CD4-positive, alpha-beta T cell treated with Interferon alpha-2 for 1 hour (primary cell): ENCODE data around the gene ARHGAP45.
A peak's percentile ranks its signal among the peaks of the same experiment; 100 is the strongest.
"Not testable (repeated sequence)": the region's sequence is repeated elsewhere in the genome, so short reads cannot be mapped to it uniquely, and the experiment has no call there.

Experiments
- DNase-seq, 2 donors: peaks; one replicate each; pipeline ENCODE4 v3.0.0-alpha.2; 2020 to 2022

Gene ARHGAP45

DNA sequence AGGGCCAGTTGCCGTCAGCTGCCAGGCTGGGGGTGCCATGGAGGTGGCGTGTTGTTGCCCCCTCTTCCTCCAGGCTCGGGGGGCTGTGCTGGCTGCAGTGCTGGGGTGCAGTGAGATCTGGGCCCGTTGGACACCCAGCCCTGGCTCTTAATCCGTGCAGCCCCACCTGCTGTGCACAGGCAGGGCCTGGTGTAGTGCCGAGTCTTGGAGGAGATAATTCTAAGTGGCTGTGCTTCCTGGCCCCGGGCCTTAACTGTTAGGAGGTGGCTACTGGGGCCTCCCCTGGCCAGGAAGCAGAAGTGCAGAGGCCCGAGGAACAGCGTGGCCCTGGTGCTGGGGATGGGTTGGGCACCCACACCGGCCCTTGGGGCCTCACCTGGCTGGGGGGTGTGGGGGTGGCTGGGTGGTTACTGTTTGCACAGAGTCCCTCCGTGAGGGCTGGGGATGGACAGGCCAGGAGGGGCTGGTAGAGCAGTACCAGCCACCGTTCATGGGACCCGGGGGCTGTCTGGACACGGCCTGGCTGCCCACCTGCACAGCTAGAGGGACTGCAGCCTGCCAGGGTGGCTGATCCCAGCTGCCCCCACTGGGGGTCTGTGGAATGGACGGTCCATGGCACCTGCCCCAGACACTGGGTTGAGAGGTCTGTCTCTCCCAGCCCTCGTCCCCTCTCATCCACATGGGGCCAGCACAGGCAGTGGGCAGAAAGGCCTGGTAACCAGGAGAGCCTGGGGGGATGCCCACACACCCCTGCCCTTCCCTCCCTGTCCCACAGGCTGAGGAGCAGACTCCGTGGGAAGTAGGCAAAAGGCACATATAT lies 40.1 kb downstream of the ARHGAP45 start:
- no peak for DNase-seq

DNA sequence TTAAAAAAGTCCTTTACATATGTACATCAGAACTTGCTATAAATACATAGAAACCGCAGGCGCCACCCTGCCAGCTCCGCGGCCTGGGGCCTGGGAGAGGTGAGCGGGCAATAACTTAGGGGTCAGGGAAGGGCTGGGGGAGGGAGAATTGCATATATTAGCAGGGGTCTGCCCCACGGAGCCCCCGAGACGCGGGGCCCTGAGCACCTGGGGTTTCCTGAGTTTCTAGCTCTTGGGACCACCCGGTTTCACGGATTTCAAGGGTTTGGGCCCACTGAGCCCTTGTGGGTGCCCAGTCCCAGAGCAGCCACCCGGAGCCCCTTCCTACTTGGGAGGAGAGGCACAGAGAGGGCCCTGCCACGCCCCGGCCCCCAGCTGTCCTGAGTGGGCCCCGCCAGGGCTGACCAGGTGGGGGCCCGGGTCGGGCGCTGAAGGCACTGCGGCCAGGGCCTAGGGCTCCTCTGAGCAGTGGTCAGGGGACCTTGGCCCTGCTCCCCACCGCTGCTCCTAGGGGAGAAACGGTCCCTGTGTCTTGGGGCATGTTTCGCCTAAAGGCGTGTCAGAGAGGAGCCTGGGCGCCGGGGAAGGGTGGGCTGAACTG lies 40.8 kb downstream of the ARHGAP45 start:
- DNase-seq = no peak

DNA sequence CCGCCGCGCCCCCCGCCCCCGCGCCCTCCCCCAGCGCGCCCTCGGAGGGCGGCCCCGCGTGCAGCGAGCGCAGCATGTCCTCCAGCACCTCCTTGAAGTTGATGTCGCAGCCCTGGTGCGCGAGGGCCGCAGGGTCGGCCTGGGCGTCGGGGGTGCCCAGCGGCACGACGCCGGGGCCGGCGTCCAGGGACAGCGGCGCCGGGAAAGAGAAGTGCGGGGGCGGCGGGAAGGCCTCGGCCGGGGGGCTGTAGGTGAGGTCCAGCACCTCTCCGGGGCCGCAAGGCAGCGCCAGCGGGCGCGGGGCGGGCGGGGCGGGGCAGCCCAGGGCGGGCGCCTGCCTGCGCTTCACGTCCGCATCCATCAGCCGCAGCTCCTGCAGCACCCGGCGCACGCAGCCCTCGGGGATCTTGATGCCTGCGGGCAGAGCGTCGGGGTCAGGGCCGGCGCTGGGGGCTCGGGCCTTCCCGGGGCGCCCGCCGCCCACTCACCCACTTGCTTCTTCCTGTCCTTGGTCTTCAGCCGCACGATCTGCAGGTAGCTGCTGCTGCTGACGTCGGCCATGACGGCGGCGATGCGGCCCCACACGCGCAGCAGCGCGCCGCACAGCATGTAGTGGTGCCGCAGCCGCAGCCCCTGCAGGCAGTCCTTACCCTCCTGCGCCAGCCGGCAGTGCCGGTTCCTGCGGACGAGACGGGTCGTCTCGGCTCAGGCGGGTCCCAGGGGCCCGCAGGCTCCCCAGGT lies 41.5 kb downstream of the ARHGAP45 start:
- no peak for DNase-seq

DNA sequence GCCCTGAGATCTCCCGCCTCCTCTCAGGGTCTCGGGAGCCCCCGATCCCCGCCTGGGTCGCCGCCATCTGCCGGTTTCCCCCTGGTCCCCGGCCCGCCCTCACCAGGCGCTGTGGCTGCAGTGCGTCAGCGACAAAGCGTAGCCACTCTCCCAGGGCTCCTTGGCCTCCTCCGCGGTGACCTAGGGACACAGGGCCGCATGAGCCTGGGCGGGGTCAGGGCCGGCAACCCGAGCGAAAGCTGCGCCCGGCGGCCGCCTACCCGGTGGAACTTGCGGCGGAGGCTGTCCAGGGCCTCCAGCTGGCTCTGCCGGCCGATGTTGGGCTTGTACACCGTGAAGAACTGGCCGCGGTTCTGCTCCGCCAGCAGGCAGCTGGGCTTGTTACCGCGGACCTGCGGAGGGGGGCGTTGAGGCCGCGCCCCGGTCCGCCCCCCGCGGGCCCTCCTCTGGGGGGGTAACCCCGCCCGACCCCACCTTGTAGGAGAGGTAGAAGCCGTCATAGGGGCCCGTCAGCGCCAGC lies 42.1 kb downstream of the ARHGAP45 start:
- DNase-seq = no peak

DNA sequence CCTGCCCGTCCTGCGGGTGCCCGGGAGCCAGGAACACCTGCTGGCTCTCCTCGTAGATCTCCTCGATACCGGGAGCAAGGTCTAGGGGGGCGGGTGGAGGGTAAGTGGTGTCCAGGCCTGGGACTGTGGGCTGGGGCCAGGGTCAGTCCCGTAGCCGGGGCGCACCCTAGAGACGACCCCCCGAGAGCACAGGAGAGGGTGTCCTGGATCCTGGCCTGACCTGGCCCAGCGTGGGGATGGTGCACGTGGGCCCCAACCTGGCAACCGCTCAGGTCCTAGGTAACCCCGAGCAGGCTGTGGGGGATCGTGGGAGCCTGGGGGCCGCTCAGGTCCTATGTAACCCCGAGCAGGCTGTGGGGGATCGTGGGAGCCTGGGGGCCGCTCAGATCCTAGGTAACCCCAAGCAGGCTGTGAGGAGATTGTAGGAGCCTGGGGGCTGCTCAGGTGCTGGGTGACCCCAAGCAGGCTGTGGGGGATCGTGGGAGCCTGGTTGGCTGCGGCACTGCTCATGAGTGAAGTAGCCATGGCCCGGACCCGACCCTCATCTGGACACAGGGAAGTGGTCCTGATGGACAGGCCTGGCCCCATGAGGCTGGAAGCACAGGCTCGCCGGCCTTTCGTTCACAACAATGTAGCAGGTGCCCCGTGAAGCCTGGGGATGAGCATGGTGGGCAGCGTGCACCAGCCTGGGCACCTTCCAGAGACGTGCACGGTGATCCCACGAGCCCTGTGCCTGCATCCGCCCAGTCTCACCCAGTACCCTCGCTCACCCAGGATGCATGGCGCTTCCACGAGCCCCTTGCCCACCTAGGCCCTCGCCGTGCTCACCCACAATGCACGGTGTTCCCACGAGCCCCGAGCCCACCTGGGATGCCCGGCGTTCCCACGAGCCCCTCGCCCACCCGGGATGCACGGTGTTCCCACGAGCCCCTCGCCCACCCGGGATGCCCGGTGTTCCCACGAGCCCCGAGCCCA lies 43.0 kb downstream of the ARHGAP45 start:
- no peak for DNase-seq

DNA sequence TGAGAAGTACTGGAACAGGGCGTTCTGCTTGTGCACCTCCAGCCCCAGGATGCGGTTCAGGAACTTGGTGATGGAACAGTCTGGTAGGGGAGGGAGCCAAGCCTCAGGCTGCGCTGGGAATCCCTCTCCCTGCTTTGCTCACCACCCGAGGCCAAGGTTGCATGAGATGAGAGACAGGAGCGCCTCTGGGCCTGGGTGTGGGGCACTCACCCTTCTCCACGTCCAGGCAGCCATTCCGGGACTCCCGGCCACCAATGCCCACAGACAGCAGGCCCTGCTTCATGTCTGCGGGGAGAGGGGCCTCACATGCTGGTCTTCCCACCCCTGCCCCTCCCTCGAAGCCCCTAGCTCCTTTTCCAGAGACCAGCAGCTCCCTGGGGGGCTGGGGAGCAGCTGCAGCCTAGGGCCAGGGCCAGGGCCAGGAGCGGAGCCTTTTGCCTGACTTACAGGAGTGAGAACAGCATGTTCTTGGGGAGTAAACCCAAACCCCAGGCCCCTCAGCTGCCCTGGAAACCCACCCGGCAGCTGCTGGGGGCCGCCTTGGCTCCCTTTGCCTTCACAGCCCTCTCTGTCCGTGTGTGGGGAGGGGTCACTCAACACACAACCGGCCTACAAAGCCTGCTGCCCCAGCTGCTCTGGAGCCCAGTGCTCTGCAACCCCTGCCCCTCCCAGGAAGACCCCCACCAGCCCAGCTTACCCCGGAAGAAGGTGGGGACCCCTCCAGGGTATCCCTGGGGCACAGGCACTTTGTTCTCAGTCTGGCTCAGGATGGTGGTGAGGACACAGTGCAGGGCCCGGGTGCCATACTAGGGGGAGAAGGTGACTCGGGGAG lies 44.1 kb downstream of the ARHGAP45 start:
- no peak for DNase-seq

DNA sequence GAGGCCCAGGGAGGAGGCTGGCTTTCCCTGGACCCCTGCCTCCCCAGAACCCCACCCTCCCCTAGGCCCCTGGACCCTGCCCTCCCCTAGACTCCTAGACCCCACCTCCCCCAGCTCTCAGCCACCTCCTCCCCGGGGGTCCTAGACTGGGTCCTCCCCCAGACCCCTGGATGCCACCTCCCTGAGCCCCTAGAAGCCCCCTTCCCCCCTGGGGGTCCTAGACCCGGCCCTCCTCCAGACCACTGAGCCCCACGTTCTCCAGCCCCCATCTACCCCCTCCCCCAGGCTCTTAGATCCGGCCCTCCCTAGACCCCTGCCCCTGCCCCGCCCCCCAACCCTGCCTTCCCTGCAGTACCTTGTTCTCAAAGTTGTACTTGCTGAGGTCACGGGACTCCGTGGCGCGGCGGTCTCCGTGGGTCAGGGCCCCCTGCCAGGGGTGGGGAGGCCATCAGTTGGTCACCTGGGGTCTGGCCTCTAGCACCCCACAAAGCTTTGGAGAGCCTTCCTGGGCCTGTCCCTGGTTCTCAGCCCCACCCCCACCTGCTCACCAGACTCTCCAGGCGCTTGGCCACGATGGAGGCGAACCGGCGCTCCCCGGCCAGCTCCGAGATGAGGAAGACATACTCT lies 44.8 kb downstream of the ARHGAP45 start:
- DNase-seq = no peak

DNA sequence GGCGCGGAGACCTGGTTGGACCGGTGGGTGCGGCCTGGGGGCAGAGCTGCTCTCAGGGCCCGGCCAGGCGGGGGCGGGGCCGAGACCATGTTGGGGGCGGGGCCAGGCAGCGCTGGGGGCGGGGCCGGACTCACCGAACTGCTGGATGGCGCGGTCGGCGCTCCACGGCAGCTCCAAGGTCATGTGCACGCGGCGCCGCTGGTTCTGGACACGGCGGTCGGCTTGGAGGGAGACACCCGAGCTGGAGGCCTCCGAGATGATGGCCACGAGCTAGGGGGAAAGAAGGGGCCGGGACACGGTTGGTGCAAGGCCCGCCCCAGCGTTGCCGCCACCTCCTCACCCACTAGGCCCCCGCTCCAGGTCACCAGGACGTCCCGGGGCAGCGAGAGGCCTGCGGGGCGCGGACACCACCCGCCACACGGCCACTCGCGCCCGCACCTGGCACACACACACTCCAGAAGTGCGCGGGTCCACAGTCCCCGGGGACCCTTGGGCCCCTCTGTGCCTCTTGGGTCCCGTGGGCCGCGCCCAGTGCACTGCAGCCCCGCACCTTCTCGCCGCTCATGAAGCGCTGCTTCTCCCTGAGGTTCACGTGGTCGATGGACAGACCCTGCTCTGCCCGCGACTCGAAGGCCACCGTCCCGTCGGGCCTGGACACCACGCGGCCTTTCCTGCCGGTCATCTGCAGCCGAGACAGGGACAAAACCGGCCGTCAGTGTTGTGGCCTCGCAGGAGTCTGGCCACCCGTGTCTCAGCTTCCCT lies 45.5 kb downstream of the ARHGAP45 start:
- DNase-seq = no peak

DNA sequence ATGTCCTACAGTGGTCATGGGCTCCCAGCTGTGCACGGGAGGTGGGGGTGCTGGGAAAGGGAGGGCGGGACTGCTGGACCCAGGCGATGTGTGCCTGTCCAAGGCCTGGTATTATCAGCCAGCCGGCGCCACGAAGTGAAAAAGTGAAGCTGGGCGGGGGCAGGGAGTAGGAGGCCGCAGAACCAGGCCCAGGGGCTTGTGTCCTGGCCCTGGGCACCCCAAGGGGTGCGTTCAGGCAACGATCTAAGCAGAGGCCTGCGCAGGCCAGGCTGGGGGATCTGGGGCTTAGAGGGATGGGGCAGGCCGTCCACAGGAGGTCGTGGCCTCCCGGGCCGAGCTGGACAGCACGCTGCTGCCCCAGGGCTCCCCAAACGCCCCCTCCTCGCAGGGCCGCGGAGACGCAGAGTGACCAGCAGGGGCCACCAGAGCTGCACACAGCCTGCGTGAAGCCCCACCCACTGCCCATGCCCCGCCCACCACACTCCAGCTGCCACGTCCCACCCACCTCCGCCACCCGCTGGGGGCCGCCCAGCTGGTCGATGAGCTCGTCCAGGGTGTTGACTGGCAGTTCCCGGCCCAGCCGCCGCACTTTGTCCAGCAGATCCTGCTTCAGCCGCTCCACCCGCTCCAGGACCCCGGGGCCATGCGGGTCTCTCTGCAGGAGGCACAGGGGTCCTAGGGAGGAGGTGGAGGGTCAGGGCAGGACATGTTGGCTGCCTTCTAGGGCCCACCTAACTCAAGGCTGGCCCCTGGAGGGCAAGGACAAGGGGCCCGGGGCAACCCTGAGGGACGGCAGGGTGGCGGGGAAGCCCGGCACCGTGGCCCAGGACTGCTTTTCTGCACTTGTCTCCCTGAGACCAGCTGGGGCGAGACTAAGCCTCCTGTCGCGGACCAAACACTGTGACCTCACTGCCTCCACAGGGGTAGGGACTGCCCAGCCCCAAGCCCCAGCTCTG lies 46.3 kb downstream of the ARHGAP45 start:
- DNase-seq = peak; percentile 89

DNA sequence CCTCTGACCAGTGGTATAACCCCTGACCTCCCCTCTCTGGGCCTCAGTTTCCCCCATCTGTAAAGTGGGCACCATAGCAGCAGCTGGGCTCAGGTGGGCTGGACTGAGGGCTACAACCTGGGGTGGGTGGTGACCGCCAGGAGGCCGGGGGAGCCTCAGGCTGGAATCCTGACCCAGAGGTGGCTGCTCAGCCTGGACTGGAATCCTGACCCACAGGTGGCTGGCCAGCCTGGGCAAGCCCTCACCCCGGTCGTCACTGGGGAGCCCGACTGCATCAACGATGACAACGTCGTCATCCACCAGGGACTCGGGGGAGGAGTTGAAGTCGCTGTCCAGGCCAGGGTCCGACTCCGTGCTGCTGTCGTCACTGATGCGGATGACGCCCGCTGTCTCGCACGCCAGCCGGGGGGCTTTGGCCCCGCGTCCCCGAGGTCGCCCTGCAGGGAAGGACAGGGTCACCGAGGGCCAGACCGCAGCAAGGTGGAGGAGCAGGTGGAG lies 47.1 kb downstream of the ARHGAP45 start:
- DNase-seq = no peak

DNA sequence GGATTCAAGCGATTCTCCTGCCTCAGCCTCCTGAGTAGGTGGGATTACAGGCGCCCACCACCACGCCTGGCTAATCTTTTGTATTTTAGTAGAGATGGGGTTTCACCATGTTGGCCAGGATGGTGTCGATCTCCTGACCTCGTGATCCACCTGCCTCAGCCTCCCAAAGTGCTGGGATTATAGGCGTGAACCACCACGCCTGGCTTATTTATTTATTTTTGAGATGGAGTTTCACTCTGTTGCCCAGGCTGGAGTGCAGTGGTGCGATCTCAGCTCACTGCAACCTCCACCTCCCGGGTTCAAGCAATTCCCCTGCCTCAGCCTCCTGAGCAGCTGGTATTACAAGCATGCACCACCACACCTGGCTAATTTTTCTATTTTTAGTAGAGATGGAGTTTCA lies 47.8 kb downstream of the ARHGAP45 start:
- not testable (repeated sequence) for DNase-seq

DNA sequence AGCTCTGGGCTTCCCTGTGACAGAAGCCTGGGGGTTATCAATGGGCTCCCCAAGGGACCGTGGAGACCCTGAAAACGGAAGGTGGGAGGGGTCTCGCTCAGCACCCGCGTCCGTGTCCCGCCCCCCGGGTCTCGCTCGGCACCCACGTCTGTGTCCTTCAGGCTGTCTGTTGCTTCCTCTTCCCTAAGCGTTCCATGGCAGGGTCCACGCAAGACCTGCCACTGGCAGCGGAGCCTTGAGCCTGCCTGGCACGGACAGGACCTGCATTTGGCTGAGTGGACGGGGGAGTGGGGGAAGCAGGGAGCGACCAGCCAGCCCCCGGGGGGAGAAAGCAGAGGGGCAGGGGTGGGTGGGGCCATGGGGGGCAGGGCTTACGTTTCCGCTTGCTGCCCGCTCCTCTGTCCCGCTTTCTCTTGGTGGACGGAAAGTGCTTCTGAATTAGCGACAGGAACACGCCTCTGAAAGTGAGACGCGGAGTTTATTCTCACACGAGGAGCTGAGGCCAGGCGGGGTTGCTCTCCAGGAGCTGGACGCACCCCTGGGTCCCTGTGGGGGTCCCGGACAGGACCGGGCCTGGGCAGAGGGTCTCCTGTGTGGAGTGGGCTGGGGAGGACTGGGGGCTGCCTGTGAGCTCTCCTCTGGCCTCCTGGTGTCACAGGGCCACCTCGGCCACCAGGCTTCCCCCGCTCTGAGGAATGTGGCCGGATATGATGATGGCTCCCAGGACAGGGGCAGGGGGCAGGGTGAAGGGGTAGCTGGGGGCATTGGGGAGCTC lies 48.9 kb downstream of the ARHGAP45 start:
- no peak for DNase-seq

DNA sequence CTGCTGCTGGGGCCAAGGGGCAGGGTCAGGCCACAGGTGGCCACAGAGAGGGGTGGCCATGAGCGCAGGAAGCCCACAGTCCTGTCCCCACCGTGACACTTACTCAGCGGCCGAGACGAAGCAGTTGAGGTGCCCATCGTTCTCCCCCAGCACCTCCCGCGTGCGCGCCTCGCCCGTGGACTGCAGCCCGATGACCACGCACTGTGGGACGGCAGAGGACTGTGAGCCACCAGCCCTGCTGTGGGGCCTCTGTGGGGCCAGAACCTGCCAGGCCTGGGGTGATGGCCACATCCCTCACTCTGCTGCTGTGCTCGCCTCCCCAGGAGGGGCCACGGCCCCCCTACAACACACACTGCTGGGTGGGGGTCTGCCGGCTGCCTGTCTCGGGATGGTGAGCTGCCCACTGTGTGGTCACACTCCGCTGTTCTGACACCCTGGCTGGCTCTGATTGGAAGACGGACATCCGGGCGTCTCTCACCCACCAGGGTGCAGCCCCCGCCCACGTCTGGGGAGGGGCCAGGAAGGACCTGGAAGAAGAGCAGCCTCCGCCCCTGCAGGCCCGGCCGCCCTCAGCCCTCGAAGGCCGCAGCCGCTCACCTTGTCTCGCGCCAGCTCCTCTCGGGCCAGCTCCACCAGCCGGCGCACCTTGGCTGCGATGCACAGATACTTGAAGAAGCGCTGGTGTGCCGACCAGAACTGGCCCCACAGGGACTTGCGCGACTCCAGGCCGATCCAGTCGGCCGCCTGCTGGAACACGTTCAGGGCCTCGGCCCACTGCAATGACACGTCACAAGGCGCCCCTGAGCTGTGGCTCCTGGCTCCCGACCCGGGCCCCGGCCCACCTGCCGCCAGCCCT lies 50.0 kb downstream of the ARHGAP45 start:
- no peak for DNase-seq

DNA sequence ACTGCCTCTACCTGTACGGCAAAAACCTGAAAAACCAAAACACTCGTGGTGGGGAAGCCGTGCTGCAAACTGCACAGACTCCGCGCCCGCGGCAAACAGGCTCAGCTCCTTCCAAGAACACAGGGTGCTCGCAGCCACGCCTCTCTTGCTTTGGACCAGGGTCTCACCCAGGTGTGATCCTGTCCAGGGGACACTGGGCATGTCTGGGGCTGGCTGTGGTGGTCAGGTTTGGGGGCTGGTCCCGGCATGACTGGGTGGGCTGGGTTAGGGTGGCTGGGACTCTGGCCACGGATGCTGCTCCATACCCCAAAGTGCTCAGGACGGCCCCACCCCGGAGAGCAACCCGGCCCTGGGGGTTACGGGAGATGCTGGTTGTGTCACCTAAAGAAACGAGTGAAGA lies 50.7 kb downstream of the ARHGAP45 start:
- DNase-seq = no peak

DNA sequence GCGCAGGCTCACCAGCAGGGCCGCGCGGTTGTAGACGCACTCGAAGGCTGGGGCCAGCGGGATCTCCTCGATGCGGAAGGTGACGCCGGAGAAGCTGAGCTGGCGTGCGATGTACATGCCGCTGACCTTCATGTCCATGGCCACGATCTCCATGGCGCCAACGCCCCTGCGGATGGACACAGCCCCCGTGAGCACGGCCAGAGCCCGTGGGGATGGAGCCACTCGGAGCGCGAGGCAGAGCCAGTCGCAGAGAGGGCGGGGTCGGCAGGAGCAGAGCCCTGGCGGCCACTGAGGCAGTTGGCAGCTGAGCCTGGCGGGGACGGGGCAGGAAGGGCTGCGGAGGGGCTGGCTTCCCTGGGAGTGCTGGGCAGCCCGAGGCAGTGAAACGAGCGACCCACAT lies 52.0 kb downstream of the ARHGAP45 start:
- DNase-seq = no peak

DNA sequence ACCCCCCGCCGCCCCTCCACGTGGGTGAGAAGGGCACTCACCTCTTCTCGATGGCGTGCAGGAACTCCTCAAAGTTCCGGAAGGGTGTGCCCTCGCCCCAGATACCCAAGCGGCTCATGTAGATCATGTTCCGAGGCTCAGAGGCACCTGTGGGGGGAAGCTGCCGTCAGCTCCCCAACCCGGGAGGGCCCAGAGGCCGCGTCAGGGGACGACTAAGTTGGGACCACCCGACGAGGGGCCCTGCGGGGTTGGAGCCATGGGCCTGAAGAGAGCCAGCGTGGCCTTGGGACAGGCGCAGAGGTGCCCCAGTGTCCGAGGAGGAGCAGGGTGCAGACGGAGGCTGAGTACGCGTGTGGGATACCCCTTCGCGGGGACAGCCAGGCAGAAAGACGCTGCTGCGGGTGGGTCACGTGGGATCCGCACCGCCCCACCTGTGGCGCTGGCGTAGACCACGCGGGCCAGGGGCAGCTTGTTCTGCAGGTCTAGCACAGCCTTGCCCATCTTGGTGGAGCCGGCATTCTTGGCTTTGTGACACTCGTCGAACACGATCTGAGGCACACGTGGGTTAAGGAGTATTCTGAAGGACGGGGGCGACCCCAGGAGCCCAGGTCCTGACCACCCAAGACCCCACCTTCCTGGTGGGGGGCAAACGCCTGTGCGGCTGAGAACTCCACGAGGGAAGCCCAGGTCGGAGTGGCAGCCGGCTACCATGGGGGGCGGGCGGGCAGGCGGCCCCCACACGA lies 52.7 kb downstream of the ARHGAP45 start:
- DNase-seq = no peak
